ENCODE measurements around the gene NUP155.
"Not testable (repeated sequence)": the region's sequence is repeated elsewhere in the genome, so short reads cannot be mapped to it uniquely, and the experiment has no call there.

The NUP155 gene

GRCh38 chr5:37370864-37371726 lies at the start of gene NUP155:
TSS of gene NUP155 (minus strand) at chr5:37371106. CDS start at chr5:37370977, 129 bp downstream.
- no peaks in the 10 kb centered on the region for H3K9me3 ChIP-seq (ENCODE audit: insufficient read depth, low read depth, low read length)
- peak within 1 kb of the TSS; percentile 99 for H3K9ac ChIP-seq (ENCODE audit: low read depth, low read length)
- H3K27ac ChIP-seq (ENCODE audit: low read length), result peak within 1 kb of the TSS; percentile 56
- H3K4me3 ChIP-seq (ENCODE audit: low read length), result peak within 1 kb of the TSS; percentile 100
- peaks cover 5% of the 10 kb centered on the region; the same call in 1 of the 2 replicates for H3K4me1 ChIP-seq (ENCODE audit: insufficient read depth, low read length)
- no peaks in the 10 kb centered on the region; the same call in 1 of the 2 replicates for H3K27me3 ChIP-seq (ENCODE audit: insufficient read depth, low read length)
- peaks cover 3% of the 10 kb centered on the region for H3K36me3 ChIP-seq (ENCODE audit: insufficient read depth, low read depth, low read length)

GRCh38 chr5:37417347-37417746 lies 46.4 kb upstream of the NUP155 start:
- Histone ChIP-seq H3K36me3 (ENCODE audit: insufficient read depth, low read depth, low read length) (0 out of 2 replicates have a peak, but pooled peaks cover 3% of the 10 kb centered on the region), H3K4me3 (ENCODE audit: low read length) (no peak overlapping the region), H3K9ac (ENCODE audit: low read depth, low read length) (no peak overlapping the region), H3K9me3 (ENCODE audit: insufficient read depth, low read depth, low read length) (no peaks in the 10 kb centered on the region), H3K4me1 (ENCODE audit: insufficient read depth, low read length) (no peaks in the 10 kb centered on the region), H3K27me3 (ENCODE audit: insufficient read depth, low read length) (no peaks in the 10 kb centered on the region), H3K27ac (ENCODE audit: low read length) (no peak overlapping the region)

GRCh38 chr5:37415456-37415855 lies 44.5 kb upstream of the NUP155 start:
- not testable (repeated sequence) for H3K27ac ChIP-seq (ENCODE audit: low read length); H3K36me3 ChIP-seq (ENCODE audit: insufficient read depth, low read depth, low read length); H3K4me3 ChIP-seq (ENCODE audit: low read length); H3K9me3 ChIP-seq (ENCODE audit: insufficient read depth, low read depth, low read length); H3K4me1 ChIP-seq (ENCODE audit: insufficient read depth, low read length); H3K27me3 ChIP-seq (ENCODE audit: insufficient read depth, low read length); H3K9ac ChIP-seq (ENCODE audit: low read depth, low read length)

- Histone ChIP-seq H3K27ac (ENCODE audit: low read length) (no peak overlapping the region), H3K9me3 (ENCODE audit: insufficient read depth, low read depth, low read length) (no peaks in the 10 kb centered on the region), H3K4me3 (ENCODE audit: low read length) (no peak overlapping the region), H3K9ac (ENCODE audit: low read depth, low read length) (no peak overlapping the region), H3K36me3 (ENCODE audit: insufficient read depth, low read depth, low read length) (0 out of 2 replicates have a peak, but pooled peaks cover 7% of the 10 kb centered on the region), H3K27me3 (ENCODE audit: insufficient read depth, low read length) (no peaks in the 10 kb centered on the region), H3K4me1 (ENCODE audit: insufficient read depth, low read length) (no peaks in the 10 kb centered on the region)
Measured at GRCh38 chr5:37412515-37412914, 41.6 kb upstream of the NUP155 start.

- Histone ChIP-seq H3K4me3 (ENCODE audit: low read length) (no peak overlapping the region), H3K9ac (ENCODE audit: low read depth, low read length) (no peak overlapping the region), H3K4me1 (ENCODE audit: insufficient read depth, low read length) (no peaks in the 10 kb centered on the region), H3K9me3 (ENCODE audit: insufficient read depth, low read depth, low read length) (no peaks in the 10 kb centered on the region), H3K36me3 (ENCODE audit: insufficient read depth, low read depth, low read length) (peaks cover 17% of the 10 kb centered on the region), H3K27me3 (ENCODE audit: insufficient read depth, low read length) (no peaks in the 10 kb centered on the region), H3K27ac (ENCODE audit: low read length) (no peak overlapping the region)
Measured at GRCh38 chr5:37400501-37400900, 29.6 kb upstream of the NUP155 start.

- H3K27me3 ChIP-seq (ENCODE audit: insufficient read depth, low read length), result no peaks in the 10 kb centered on the region
- H3K4me3 ChIP-seq (ENCODE audit: low read length), result no peak overlapping the region
- peaks cover 41% of the 10 kb centered on the region for H3K36me3 ChIP-seq (ENCODE audit: insufficient read depth, low read depth, low read length)
- no peak overlapping the region for H3K27ac ChIP-seq (ENCODE audit: low read length)
- H3K9ac ChIP-seq (ENCODE audit: low read depth, low read length), result no peak overlapping the region
- H3K9me3 ChIP-seq (ENCODE audit: insufficient read depth, low read depth, low read length), result no peaks in the 10 kb centered on the region
- H3K4me1 ChIP-seq (ENCODE audit: insufficient read depth, low read length), result no peaks in the 10 kb centered on the region
Measured at GRCh38 chr5:37396352-37396751, 25.4 kb upstream of the NUP155 start.

- Histone ChIP-seq H3K9me3 (ENCODE audit: insufficient read depth, low read depth, low read length) (no peaks in the 10 kb centered on the region), H3K9ac (ENCODE audit: low read depth, low read length) (no peak overlapping the region), H3K27me3 (ENCODE audit: insufficient read depth, low read length) (no peaks in the 10 kb centered on the region), H3K4me3 (ENCODE audit: low read length) (no peak overlapping the region), H3K27ac (ENCODE audit: low read length) (no peak overlapping the region), H3K4me1 (ENCODE audit: insufficient read depth, low read length) (no peaks in the 10 kb centered on the region), H3K36me3 (ENCODE audit: insufficient read depth, low read depth, low read length) (peaks cover 32% of the 10 kb centered on the region)
Measured at GRCh38 chr5:37391591-37391990, 20.7 kb upstream of the NUP155 start.

- H3K9ac ChIP-seq (ENCODE audit: low read depth, low read length), result peak within 1 kb of the TSS; percentile 76; the same call in 1 of the 2 replicates
Measured at GRCh38 chr5:37379100-37379628, 8.3 kb upstream of the NUP155 start, which contains the start of gene WDR70. TSS of gene WDR70 (plus strand) at chr5:37379318. CDS start at chr5:37379368, 50 bp downstream.

GRCh38 chr5:37378066-37378465 lies 7.2 kb upstream of the NUP155 start:
- not testable (repeated sequence) for H3K27me3 ChIP-seq (ENCODE audit: insufficient read depth, low read length); H3K4me1 ChIP-seq (ENCODE audit: insufficient read depth, low read length); H3K9me3 ChIP-seq (ENCODE audit: insufficient read depth, low read depth, low read length)

More at GRCh38 chr5:37379100-37379628, 8.3 kb upstream of the NUP155 start, which contains the start of gene WDR70:
- H3K4me3 ChIP-seq (ENCODE audit: low read length), result peak within 1 kb of the TSS; percentile 91
- not testable (repeated sequence) for H3K27me3 ChIP-seq (ENCODE audit: insufficient read depth, low read length); H3K36me3 ChIP-seq (ENCODE audit: insufficient read depth, low read depth, low read length); H3K9me3 ChIP-seq (ENCODE audit: insufficient read depth, low read depth, low read length); H3K4me1 ChIP-seq (ENCODE audit: insufficient read depth, low read length); H3K27ac ChIP-seq (ENCODE audit: low read length)

GRCh38 chr5:37375091-37375490 lies 4.2 kb upstream of the NUP155 start:
- Histone ChIP-seq H3K27ac (ENCODE audit: low read length) (no peak overlapping the region), H3K36me3 (ENCODE audit: insufficient read depth, low read depth, low read length) (no peaks in the 10 kb centered on the region), H3K4me1 (ENCODE audit: insufficient read depth, low read length) (no peaks in the 10 kb centered on the region), H3K9me3 (ENCODE audit: insufficient read depth, low read depth, low read length) (no peaks in the 10 kb centered on the region), H3K27me3 (ENCODE audit: insufficient read depth, low read length) (no peaks in the 10 kb centered on the region; the same call in 1 of the 2 replicates), H3K4me3 (ENCODE audit: low read length) (no peak overlapping the region), H3K9ac (ENCODE audit: low read depth, low read length) (no peak overlapping the region)

More at GRCh38 chr5:37378066-37378465, 7.2 kb upstream of the NUP155 start:
- H3K36me3 ChIP-seq (ENCODE audit: insufficient read depth, low read depth, low read length); H3K9ac ChIP-seq (ENCODE audit: low read depth, low read length); H3K27ac ChIP-seq (ENCODE audit: low read length); H3K4me3 ChIP-seq (ENCODE audit: low read length): not testable (repeated sequence)

GRCh38 chr5:37370550-37370863 lies 399 bp downstream of the NUP155 start:
- Histone ChIP-seq H3K9ac (ENCODE audit: low read depth, low read length) (peak overlapping the region; percentile 99), H3K27ac (ENCODE audit: low read length) (peak overlapping the region; percentile 56), H3K27me3 (ENCODE audit: insufficient read depth, low read length) (no peaks in the 10 kb centered on the region; the same call in 1 of the 2 replicates)

GRCh38 chr5:37355161-37355560 lies 15.7 kb downstream of the NUP155 start:
- Histone ChIP-seq H3K9ac (ENCODE audit: low read depth, low read length) (no peak overlapping the region), H3K27ac (ENCODE audit: low read length) (no peak overlapping the region), H3K27me3 (ENCODE audit: insufficient read depth, low read length) (no peaks in the 10 kb centered on the region), H3K9me3 (ENCODE audit: insufficient read depth, low read depth, low read length) (no peaks in the 10 kb centered on the region), H3K36me3 (ENCODE audit: insufficient read depth, low read depth, low read length) (peaks cover 80% of the 10 kb centered on the region), H3K4me1 (ENCODE audit: insufficient read depth, low read length) (no peaks in the 10 kb centered on the region), H3K4me3 (ENCODE audit: low read length) (no peak overlapping the region)

More at GRCh38 chr5:37370550-37370863, 399 bp downstream of the NUP155 start:
- Histone ChIP-seq H3K4me3 (ENCODE audit: low read length) (peak overlapping the region; percentile 100), H3K9me3 (ENCODE audit: insufficient read depth, low read depth, low read length) (no peaks in the 10 kb centered on the region), H3K4me1 (ENCODE audit: insufficient read depth, low read length) (peaks cover 5% of the 10 kb centered on the region; the same call in 1 of the 2 replicates), H3K36me3 (ENCODE audit: insufficient read depth, low read depth, low read length) (peaks cover 3% of the 10 kb centered on the region)

All from iPS-20b (cell line).